B cell (primary cell): ENCODE results near the gene FLYWCH2. TPM values are rescaled to one million over a fixed set of nuclear protein-coding genes. Genes with fewer than 3 reads are reported as not detected.

Experiments used
- ATAC-seq: fragments of 200-7000 bp; cut with Tn5 transposase; one replicate; pipeline ENCODE4 v1.10.0; 2021; ENCODE audit warnings: low read depth, mild to moderate bottlenecking, moderate number of reproducible peaks, moderate library complexity
- CTCF ChIA-PET: fragments of 350-600 bp; sonication (Branson Sonifier 250); formaldehyde crosslinking; loops from one replicate; lab custom pipeline; 2021; ENCODE audit warnings: antibody characterized with exemption, inconsistent platforms; lab: Charles Lee
- POLR2A ChIA-PET: fragments of 350-600 bp; sonication (Branson Sonifier 250); formaldehyde crosslinking; loops from one replicate; lab custom pipeline; 2021; ENCODE audit warnings: antibody characterized with exemption; lab: Charles Lee
- DNase-seq: peaks from one replicate; pipeline ENCODE4 v3.0.0; 2013
- H2AFZ ChIP-seq: 2 replicates; pipeline ENCODE4 v1.6.1; 2012; ENCODE audit warnings: mild to moderate bottlenecking, low read depth, low read length; ENCODE audit not compliant: insufficient read depth, poor library complexity, severe bottlenecking
- H3K27ac ChIP-seq, 2 donors: 1 replicate in 1 of 2; 2 replicates in 1 of 2; pipeline ENCODE4 v1.5.1; 2012 to 2013; ENCODE audit warnings: low read length in 2 of 2, mild to moderate bottlenecking in 2 of 2, moderate library complexity in 1 of 2
- H3K27me3 ChIP-seq, 4 experiments: fragments of 200-600 bp in 1 of 4; sonication (generic) in 1 of 4; replicated peaks in 1 of 4; 1 replicate in 2 of 4; 2 replicates in 2 of 4; pipeline versions ENCODE4 v1.6.1 to v1.7.0; 2013 to 2016; ENCODE audit warnings: low read length in 3 of 4, mild to moderate bottlenecking in 2 of 4, mixed read lengths in 1 of 4, moderate library complexity in 1 of 4; ENCODE audit not compliant: insufficient read depth in 4 of 4, control insufficient read depth in 3 of 4; ENCODE audit errors: control extremely low read depth in 1 of 4
- H3K36me3 ChIP-seq, 2 experiments: replicated peaks in 1 of 2; 1 replicate in 1 of 2; 2 replicates in 1 of 2; pipeline versions ENCODE4 v1.6.1 to v1.7.1; 2013; ENCODE audit warnings: low read length in 1 of 2; ENCODE audit not compliant: insufficient read depth in 2 of 2, control insufficient read depth in 1 of 2; ENCODE audit errors: control extremely low read depth in 1 of 2, extremely low read depth in 1 of 2
- H3K4me1 ChIP-seq, 2 donors: fragments of 200-600 bp in 1 of 2; sonication (generic) in 1 of 2; 1 replicate in 1 of 2; 2 replicates in 1 of 2; pipeline versions ENCODE4 v1.5.1 to v1.6.1; 2013 to 2017; ENCODE audit warnings: low read length in 2 of 2; ENCODE audit not compliant: control insufficient read depth in 2 of 2, insufficient read depth in 2 of 2
- H3K4me2 ChIP-seq: replicated peaks from 2 replicates; pipeline ENCODE3; 2012; ENCODE audit warnings: mild to moderate bottlenecking, low read depth, low read length; ENCODE audit not compliant: poor library complexity, severe bottlenecking
- H3K4me3 ChIP-seq, 5 experiments: fragments of 200-600 bp in 1 of 5; sonication (generic) in 1 of 5; 1 replicate in 3 of 5; 2 replicates in 2 of 5; pipeline versions ENCODE4 v1.5.1 to v1.7.0; 2011 to 2016; ENCODE audit warnings: low read length in 4 of 5, mild to moderate bottlenecking in 4 of 5, low read depth in 2 of 5, control low read depth in 1 of 5, moderate library complexity in 1 of 5; ENCODE audit not compliant: insufficient read depth in 1 of 5; ENCODE audit errors: control extremely low read depth in 1 of 5, extremely low read depth in 1 of 5
- H3K79me2 ChIP-seq: fragments of 200-600 bp; sonication (generic); one replicate; pipeline ENCODE4 v1.6.0; 2016; ENCODE audit warnings: low read length; ENCODE audit not compliant: control insufficient read depth, insufficient read depth
- H3K9ac ChIP-seq: fragments of 200-600 bp; sonication (generic); 2 replicates; pipeline ENCODE4 v1.6.1; 2017; ENCODE audit warnings: mild to moderate bottlenecking, low read length, moderate library complexity
- H3K9me3 ChIP-seq, 3 donors: one replicate each; pipeline versions ENCODE4 v1.6.1 to v1.7.1; 2013; ENCODE audit warnings: low read length in 2 of 3; ENCODE audit not compliant: control insufficient read depth in 2 of 3, insufficient read depth in 1 of 3; ENCODE audit errors: control extremely low read depth in 1 of 3
- H4K20me1 ChIP-seq: 2 replicates; pipeline ENCODE4 v1.6.0; 2012; ENCODE audit warnings: mild to moderate bottlenecking, low read length; ENCODE audit not compliant: insufficient read depth, control insufficient read depth, poor library complexity, severe bottlenecking
- H3K27ac Mint-ChIP-seq: one replicate; pipeline ENCODE4 v1.8.0; 2021; ENCODE audit warnings: mixed read lengths
- H3K27me3 Mint-ChIP-seq: one replicate; pipeline ENCODE4 v1.8.0; 2021; ENCODE audit warnings: mixed read lengths
- H3K4me1 Mint-ChIP-seq: one replicate; pipeline ENCODE4 v1.8.0; 2021; ENCODE audit warnings: mixed read lengths
- H3K4me3 Mint-ChIP-seq: one replicate; pipeline ENCODE4 v1.8.0; 2021; ENCODE audit warnings: mixed read lengths
- H3K9me3 Mint-ChIP-seq: one replicate; pipeline ENCODE4 v1.8.0; 2022; ENCODE audit warnings: mixed read lengths; ENCODE audit not compliant: insufficient read depth
- CTCF ChIP-seq: fragments of 200-600 bp; IDR thresholded peaks from one replicate; pipeline ENCODE4 v1.8.0; 2022; ENCODE audit warnings: antibody characterized with exemption, mild to moderate bottlenecking
- EZH2 ChIP-seq: IDR thresholded peaks from 2 replicates; pipeline ENCODE4 v1.6.1; 2012; ENCODE audit warnings: borderline replicate concordance, low read depth, mild to moderate bottlenecking, moderate library complexity, low read length; ENCODE audit not compliant: insufficient read depth, poor library complexity, severe bottlenecking
- WGBS: methylation state at CpG from one replicate; pipeline ENCODE4 v1.1.5; 2013; ENCODE audit warnings: missing lambda C conversion rate; ENCODE audit not compliant: insufficient coverage; 5-methylcytosine and 5-hydroxymethylcytosine counted together
- intact Hi-C: fragments of 100-400 bp; cut with micrococcal nuclease; formaldehyde crosslinking; loops from one replicate; pipeline ENCODE4 v1.10.0; 2022
- polyA minus RNA-seq: library from RNA; depleted of rRNA, polyadenylated mRNA; stranded (reverse); fragments of >200 nt; gene quantifications from 2 replicates; pipeline ENCODE4 v1.2.3, GENCODE V29; 2012
- polyA plus RNA-seq: library from polyadenylated mRNA; depleted of rRNA; stranded (reverse); fragments of >200 nt; gene quantifications from 2 replicates; pipeline ENCODE4 v1.2.3, GENCODE V29; 2012
- total RNA-seq, 2 donors: library from RNA; stranded (reverse); fragments of 120-200 nt in 1 of 2; gene quantifications; 1 replicate in 1 of 2; 2 replicates in 1 of 2; pipeline versions ENCODE4 v1.2.3 to v1.2.4, GENCODE V29; 2013 to 2022

The FLYWCH2 gene
- 22.3 and 26.5 TPM in 2 replicates for total RNA-seq
- total RNA-seq (2013): 19.3 TPM
- polyA plus RNA-seq: 18.7 and 24.1 TPM in 2 replicates
- polyA minus RNA-seq: 25.7 and 31.4 TPM in 2 replicates

GRCh38 chr16:2882650-2883457, at the start of gene FLYWCH2:
FLYWCH2 (plus strand) TSS chr16:2883215; CDS start chr16:2896450, 13,235 bp downstream.
- no peaks in the 10 kb centered on the region for H3K27me3 Mint-ChIP-seq
- peaks cover 6 to 14% of the 10 kb centered on the region in 2 donors for H3K4me1 ChIP-seq
- H3K27me3 ChIP-seq: peaks cover 0 to 2% (median 0%) of the 10 kb centered on the region in 4 experiments
- DNase-seq (peak; percentile 99), ATAC-seq (peak; percentile 91)
- no peak for TF ChIP-seq CTCF
- no peak for TF ChIP-seq EZH2
- POLR2A ChIA-PET: interaction anchor here (0.5 to 2.0 kb wide), 10 partner anchors 14 to 918 kb away, joined by 3 to 18 read pairs (median 6); partner anchors contain the start of genes ELOB, FLYWCH1, MLST8 and RPS2
- CTCF ChIA-PET: interaction anchor here (0.8 to 2.6 kb wide), 11 partner anchors 8 to 1593 kb away, joined by 3 to 22 read pairs (median 5); partner anchors contain the start of genes FLYWCH1 and HMOX2
- H2AFZ ChIP-seq: peak within 1 kb of the TSS; percentile 99
- H3K9ac ChIP-seq: peak within 1 kb of the TSS; percentile 79
- H3K27ac Mint-ChIP-seq: peak within 1 kb of the TSS; percentile 98
- H3K4me3 Mint-ChIP-seq: peak within 1 kb of the TSS; percentile 97
- peak within 1 kb of the TSS; percentile 64 to 85 (median 77) for H3K4me3 ChIP-seq
- H3K79me2 ChIP-seq: peaks cover 13% of the 10 kb centered on the region
- peak within 1 kb of the TSS; percentile 92 for H3K4me2 ChIP-seq
- H4K20me1 ChIP-seq: no peaks in the 10 kb centered on the region
- H3K36me3 ChIP-seq: no peaks in the 10 kb centered on the region
- H3K9me3 ChIP-seq: peaks cover 0 to 7% (median 0%) of the 10 kb centered on the region in 3 donors
- H3K4me1 Mint-ChIP-seq: peaks cover 12% of the 10 kb centered on the region
- intact Hi-C loops: loop anchor here (1.0 to 5.0 kb wide), 10 partner anchors 8 to 239 kb away; partner anchors contain the start of genes FLYWCH1, PKMYT1 and SRRM2
- WGBS: under 1% methylated on average over 72 of the region's 73 CpGs
- H3K9me3 Mint-ChIP-seq: no peaks in the 10 kb centered on the region
- H3K27ac ChIP-seq: peak within 1 kb of the TSS; percentile 86 to 89

GRCh38 chr16:2833776-2834175, 49.2 kb upstream of the FLYWCH2 start:
- TF ChIP-seq CTCF (no peak), EZH2 (no peak)
- intact Hi-C loops: no loop called here
- no peak overlapping the region for H3K4me2 ChIP-seq
- ChIA-PET CTCF (no interaction called here), POLR2A (no interaction called here)
- Mint-ChIP-seq H3K4me1 (no peaks in the 10 kb centered on the region), H3K9me3 (no peaks in the 10 kb centered on the region), H3K27me3 (peaks cover 45% of the 10 kb centered on the region), H3K27ac (no peak overlapping the region), H3K4me3 (no peak overlapping the region)
- no peak overlapping the region for H2AFZ ChIP-seq
- 71% methylated on average over 4 of the region's 7 CpGs for WGBS
- no peaks in the 10 kb centered on the region for H3K4me1 ChIP-seq
- H3K79me2 ChIP-seq: no peaks in the 10 kb centered on the region
- H3K36me3 ChIP-seq: no peaks in the 10 kb centered on the region
- DNase-seq: no peak
- no peak for ATAC-seq
- no peak overlapping the region for H3K9ac ChIP-seq
- no peaks in the 10 kb centered on the region for H3K9me3 ChIP-seq
- no peaks in the 10 kb centered on the region for H4K20me1 ChIP-seq
- H3K4me3 ChIP-seq: no peak overlapping the region
- no peak overlapping the region for H3K27ac ChIP-seq
- H3K27me3 ChIP-seq: peaks cover 0 to 55% (median 5%) of the 10 kb centered on the region in 4 experiments
